Measurements from ENCODE around the gene TRDMT1.

Gene TRDMT1

DNA sequence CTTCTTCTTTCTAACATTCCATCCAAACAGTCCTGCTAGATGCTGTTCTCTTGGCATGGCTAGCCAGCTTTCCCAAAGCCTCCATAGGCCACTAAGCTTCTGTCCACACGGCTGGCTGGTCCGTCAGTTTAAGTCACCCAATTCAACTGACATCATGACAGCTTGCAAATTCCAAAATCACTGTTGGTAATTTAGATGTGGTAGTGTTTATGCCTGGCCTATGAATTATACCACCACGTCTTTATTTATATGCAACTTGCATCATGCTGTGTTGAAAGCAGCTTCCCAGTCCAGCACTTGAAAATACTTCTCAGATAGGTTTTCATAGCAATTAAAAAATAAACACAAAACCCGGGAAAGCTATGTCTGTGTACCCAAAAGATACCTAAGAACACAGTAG is 24.3 kb upstream of the TRDMT1 start:
- TF ChIP-seq, protein P1, sequence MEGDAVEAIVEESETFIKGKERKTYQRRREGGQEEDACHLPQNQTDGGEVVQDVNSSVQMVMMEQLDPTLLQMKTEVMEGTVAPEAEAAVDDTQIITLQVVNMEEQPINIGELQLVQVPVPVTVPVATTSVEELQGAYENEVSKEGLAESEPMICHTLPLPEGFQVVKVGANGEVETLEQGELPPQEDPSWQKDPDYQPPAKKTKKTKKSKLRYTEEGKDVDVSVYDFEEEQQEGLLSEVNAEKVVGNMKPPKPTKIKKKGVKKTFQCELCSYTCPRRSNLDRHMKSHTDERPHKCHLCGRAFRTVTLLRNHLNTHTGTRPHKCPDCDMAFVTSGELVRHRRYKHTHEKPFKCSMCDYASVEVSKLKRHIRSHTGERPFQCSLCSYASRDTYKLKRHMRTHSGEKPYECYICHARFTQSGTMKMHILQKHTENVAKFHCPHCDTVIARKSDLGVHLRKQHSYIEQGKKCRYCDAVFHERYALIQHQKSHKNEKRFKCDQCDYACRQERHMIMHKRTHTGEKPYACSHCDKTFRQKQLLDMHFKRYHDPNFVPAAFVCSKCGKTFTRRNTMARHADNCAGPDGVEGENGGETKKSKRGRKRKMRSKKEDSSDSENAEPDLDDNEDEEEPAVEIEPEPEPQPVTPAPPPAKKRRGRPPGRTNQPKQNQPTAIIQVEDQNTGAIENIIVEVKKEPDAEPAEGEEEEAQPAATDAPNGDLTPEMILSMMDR (IDR thresholded peaks at IDR 0.05; ENCODE audit: low read depth, low read length, missing control alignments) = no peak
- in situ Hi-C loops (cut with HindIII; ENCODE audit: low pct_ligation_motif_present, low sequenced_read_pairs) = loop anchor here (25.0 kb wide), 1 partner anchor 364 kb away; no protein-coding TSS in a partner anchor
- Histone ChIP-seq H3K36me3 (replicated peaks) (peaks cover 16% of the 10 kb centered on the region), H3K27ac (no peak overlapping the region), H3K4me3 (ENCODE audit: low read depth, low read length) (no peak overlapping the region), H3K27me3 (replicated peaks) (no peaks in the 10 kb centered on the region)
- no peak for DNase-seq

DNA sequence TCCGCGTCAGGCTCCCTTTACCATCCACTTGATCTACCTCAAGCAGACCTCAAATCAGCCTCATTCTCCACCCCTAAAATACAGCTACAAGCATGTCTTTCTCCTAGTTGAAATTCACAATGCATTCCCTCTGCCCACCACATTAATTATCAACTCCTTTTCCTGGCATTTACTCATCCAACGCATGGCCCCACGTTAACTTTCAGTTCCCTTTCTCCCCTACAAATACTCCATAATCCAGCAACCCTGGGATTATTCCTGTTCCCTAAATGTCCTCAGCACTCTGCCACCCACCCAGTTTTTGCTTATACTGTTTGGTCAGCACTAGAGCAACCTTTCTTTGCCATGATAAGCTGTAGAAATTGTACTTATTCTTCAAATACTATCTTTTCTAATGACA is 20.9 kb upstream of the TRDMT1 start:
- TF ChIP-seq, protein P1 (IDR thresholded peaks at IDR 0.05; ENCODE audit: low read depth, low read length, missing control alignments) = no peak
- H3K27ac ChIP-seq = no peak overlapping the region
- H3K36me3 ChIP-seq (replicated peaks) = no peaks in the 10 kb centered on the region
- no peak overlapping the region for H3K4me3 ChIP-seq (ENCODE audit: low read depth, low read length)
- no peak for DNase-seq
- in situ Hi-C loops (cut with HindIII; ENCODE audit: low pct_ligation_motif_present, low sequenced_read_pairs) = no loop called here
- no peaks in the 10 kb centered on the region for H3K27me3 ChIP-seq (replicated peaks)

DNA sequence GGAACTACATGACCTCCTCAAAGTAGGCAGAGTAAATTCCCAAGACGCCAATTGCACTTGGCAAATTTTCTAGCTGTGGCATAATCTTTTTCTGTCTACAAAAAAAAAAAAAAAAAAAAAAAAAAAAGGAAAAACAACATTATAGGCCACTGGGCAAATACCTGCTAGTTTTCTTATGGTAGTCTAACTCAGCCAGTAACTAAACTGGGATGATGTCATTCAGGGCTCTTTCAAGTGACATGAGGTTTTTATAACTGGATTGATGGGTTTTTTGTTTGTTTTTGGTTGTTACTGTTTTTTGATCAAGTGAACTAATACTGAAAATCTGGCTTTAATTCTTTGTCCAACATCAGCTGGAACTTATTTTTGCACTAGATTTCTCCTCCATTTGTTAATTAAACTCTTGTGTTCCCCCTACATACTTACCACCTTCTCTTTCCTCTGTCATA is 19.2 kb upstream of the TRDMT1 start:
- Histone ChIP-seq H3K27me3 (replicated peaks) (no peaks in the 10 kb centered on the region), H3K36me3 (replicated peaks) (no peaks in the 10 kb centered on the region), H3K4me3 (ENCODE audit: low read depth, low read length) (no peak overlapping the region), H3K27ac (no peak overlapping the region)
- DNase-seq = no peak
- in situ Hi-C loops (cut with HindIII; ENCODE audit: low pct_ligation_motif_present, low sequenced_read_pairs) = no loop called here
- TF ChIP-seq, protein P1 (IDR thresholded peaks at IDR 0.05; ENCODE audit: low read depth, low read length, missing control alignments) = no peak

DNA sequence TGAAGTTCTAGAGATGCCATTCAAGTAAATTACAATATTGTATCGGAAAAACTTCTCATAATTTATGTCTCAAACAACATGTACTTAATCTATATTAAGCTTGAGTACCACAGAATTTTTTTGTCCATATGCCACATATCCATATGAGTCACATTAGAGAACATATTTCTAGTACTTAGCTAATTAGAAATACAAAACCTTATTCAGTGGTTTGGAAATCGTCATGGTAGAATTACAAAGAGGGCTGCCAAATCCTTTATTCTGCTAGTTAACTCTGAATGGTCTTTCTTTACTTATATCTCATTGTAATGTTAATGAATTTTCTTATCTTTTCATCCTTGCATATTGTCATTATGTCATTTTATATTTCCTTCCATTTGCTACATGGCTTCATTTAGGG is 17.6 kb upstream of the TRDMT1 start:
- TF ChIP-seq, protein P1 (IDR thresholded peaks at IDR 0.05; ENCODE audit: low read depth, low read length, missing control alignments) = no peak
- peak overlapping the region; percentile 98 for H3K27ac ChIP-seq
- H3K4me3 ChIP-seq (ENCODE audit: low read depth, low read length) = no peak overlapping the region
- in situ Hi-C loops (cut with HindIII; ENCODE audit: low pct_ligation_motif_present, low sequenced_read_pairs) = no loop called here
- DNase-seq = no peak
- no peaks in the 10 kb centered on the region for H3K27me3 ChIP-seq (replicated peaks)
- no peaks in the 10 kb centered on the region for H3K36me3 ChIP-seq (replicated peaks)

DNA sequence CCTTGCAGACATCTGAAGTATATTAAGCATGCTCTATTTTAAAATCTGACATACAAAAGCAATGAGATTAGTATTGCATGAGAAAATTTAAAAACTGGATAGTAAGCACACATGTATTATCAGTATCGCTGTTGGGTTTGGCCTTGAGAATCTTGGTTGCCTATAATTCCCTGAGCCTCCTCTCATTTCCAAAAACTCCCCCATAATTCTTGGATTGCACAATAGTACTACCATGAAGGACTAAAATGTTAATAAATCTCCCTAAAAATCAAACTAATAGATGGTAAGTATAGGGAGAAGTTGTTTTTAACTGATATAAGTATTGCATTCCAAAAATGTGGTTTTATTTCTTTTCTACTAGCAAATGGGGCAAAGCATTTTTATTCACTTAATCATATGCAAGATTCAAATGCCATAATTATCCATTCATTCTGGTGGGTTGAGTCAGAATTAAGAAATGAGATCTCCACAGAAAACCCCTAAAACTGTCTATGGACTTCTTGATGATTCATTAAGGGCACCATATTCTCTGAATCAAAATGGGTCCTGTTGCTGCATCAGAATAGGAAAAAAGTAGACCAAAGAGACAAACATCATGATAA is 16.3 kb upstream of the TRDMT1 start:
- Histone ChIP-seq H3K27ac (peak overlapping the region; percentile 98), H3K36me3 (replicated peaks) (no peaks in the 10 kb centered on the region), H3K27me3 (replicated peaks) (no peaks in the 10 kb centered on the region), H3K4me3 (ENCODE audit: low read depth, low read length) (no peak overlapping the region)
- TF ChIP-seq, protein P1 (IDR thresholded peaks at IDR 0.05; ENCODE audit: low read depth, low read length, missing control alignments) = no peak
- no peak for DNase-seq
- in situ Hi-C loops (cut with HindIII; ENCODE audit: low pct_ligation_motif_present, low sequenced_read_pairs) = no loop called here

DNA sequence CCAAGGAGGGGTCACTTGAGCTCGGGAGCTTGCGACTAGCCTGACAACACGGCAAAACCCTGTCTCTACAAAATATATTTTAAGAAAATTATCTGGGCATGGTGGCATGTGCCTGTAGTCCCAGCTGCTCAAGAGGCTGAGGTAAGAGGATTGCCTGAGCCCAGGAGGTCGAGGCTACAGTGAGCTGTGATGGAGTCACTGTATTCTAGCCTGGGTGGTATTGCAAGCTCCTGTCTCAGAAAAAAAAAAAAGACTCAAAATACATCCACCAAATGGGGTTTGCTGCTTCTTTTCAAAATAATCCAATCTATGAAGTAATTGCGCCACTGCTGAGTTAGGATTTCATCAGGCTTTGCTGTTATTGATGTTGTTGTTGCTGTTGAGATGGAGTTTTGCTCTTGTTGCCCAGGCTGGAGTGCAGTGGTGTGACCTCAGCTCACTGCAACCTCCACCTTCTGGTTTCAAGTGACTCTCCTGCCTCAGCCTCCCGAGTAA is 15.5 kb upstream of the TRDMT1 start:
- TF ChIP-seq, protein P1 (IDR thresholded peaks at IDR 0.05; ENCODE audit: low read depth, low read length, missing control alignments) = no peak
- H3K27ac ChIP-seq = peak overlapping the region; percentile 98
- in situ Hi-C loops (cut with HindIII; ENCODE audit: low pct_ligation_motif_present, low sequenced_read_pairs) = no loop called here
- H3K4me3 ChIP-seq (ENCODE audit: low read depth, low read length) = no peak overlapping the region
- H3K27me3 ChIP-seq (replicated peaks) = no peaks in the 10 kb centered on the region
- DNase-seq = no peak
- H3K36me3 ChIP-seq (replicated peaks) = no peaks in the 10 kb centered on the region
